GM12878 (cell line): ENCODE data around the gene TIMP3. TPM values are rescaled to one million over a fixed set of nuclear protein-coding genes. Genes with fewer than 3 reads are reported as not detected.

Source experiments
- ATAC-seq: fragments of 200-7000 bp; cut with Tn5 transposase; 3 replicates; pipeline ENCODE4 v1.9.1; 2020; ENCODE audit warnings: mild to moderate bottlenecking, moderate library complexity
- BruUV-seq: library from RNA; stranded (reverse); fragments of 400-500 nt; replicated peaks from 2 replicates; lab custom pipeline; 2021; lab: Mats Ljungman, UMichigan
- CTCF ChIA-PET: fragments of 300-600 bp; sonication (Branson Sonifier 250); formaldehyde crosslinking; extraction: SDS; loops from one replicate; lab custom pipeline; 2021; ENCODE audit warnings: inconsistent platforms; lab: Yijun Ruan, JAX
- POLR2A ChIA-PET: fragments of 350-600 bp; formaldehyde crosslinking; extraction: SDS; loops from one replicate; lab custom pipeline; 2021; ENCODE audit warnings: inconsistent platforms; lab: Charles Lee
- RAD21 ChIA-PET: fragments of 300-600 bp; sonication (Branson Sonifier 250); formaldehyde crosslinking; loops from one replicate; lab custom pipeline; 2023; ENCODE audit warnings: antibody characterized with exemption; ENCODE audit not compliant: unreplicated experiment; lab: Charles Lee
- SMC1A ChIA-PET: fragments of 300-600 bp; sonication (Branson Sonifier 250); formaldehyde crosslinking; loops from one replicate; lab custom pipeline; 2023; ENCODE audit not compliant: unreplicated experiment, uncharacterized antibody; lab: Charles Lee
- DNase-seq: peaks from one replicate; pipeline ENCODE4 v3.0.0-alpha.2; 2011; ENCODE audit warnings: low read depth, low spot score
- FAIRE-seq: peaks from 3 replicates; lab custom pipeline; 2011; peaks lifted over from hg19 to GRCh38; lab: Jason Lieb, UNC
- H2AFZ ChIP-seq: 2 replicates; pipeline ENCODE4 v1.6.0; 2011; ENCODE audit warnings: low read depth, low read length, control low read depth; ENCODE audit not compliant: control insufficient read depth
- H3K27ac ChIP-seq: 2 replicates; pipeline ENCODE4 v1.5.1; 2011; ENCODE audit warnings: control low read depth; ENCODE audit not compliant: control insufficient read depth, insufficient read depth
- H3K27me3 ChIP-seq, 2 experiments: replicated peaks in 1 of 2; 2 replicates each; pipeline versions ENCODE4 v1.6.0 to v1.6.1; 2011; ENCODE audit warnings: low read length in 1 of 2; ENCODE audit not compliant: control insufficient read depth in 2 of 2, insufficient read depth in 2 of 2
- H3K36me3 ChIP-seq, 2 experiments: 2 replicates each; pipeline ENCODE4 v1.5.1; 2011; ENCODE audit warnings: low read length in 1 of 2; ENCODE audit not compliant: control insufficient read depth in 2 of 2, insufficient read depth in 2 of 2
- H3K4me1 ChIP-seq: 2 replicates; pipeline ENCODE4 v1.6.1; 2011; ENCODE audit warnings: mild to moderate bottlenecking, low read length, moderate library complexity, mixed read lengths; ENCODE audit not compliant: control insufficient read depth, insufficient read depth
- H3K4me2 ChIP-seq: 2 replicates; pipeline ENCODE4 v1.6.0; 2011; ENCODE audit warnings: control low read depth; ENCODE audit not compliant: control insufficient read depth, insufficient read depth
- H3K4me3 ChIP-seq: fragments of 200-600 bp; sonication (generic); 2 replicates; pipeline ENCODE4 v1.5.1; 2016
- H3K79me2 ChIP-seq: 2 replicates; pipeline ENCODE4 v1.6.0; 2011; ENCODE audit warnings: low read length; ENCODE audit not compliant: control insufficient read depth, insufficient read depth
- H3K9ac ChIP-seq: 2 replicates; pipeline ENCODE4 v1.8.0; 2011; ENCODE audit warnings: low read length, control low read depth, mixed read lengths; ENCODE audit not compliant: control insufficient read depth, insufficient read depth
- H3K9me3 ChIP-seq: replicated peaks from 3 replicates; pipeline ENCODE4 v1.5.1; 2011; ENCODE audit warnings: mild to moderate bottlenecking, low read length; ENCODE audit not compliant: control insufficient read depth, insufficient read depth
- H4K20me1 ChIP-seq: 2 replicates; pipeline ENCODE4 v1.6.0; 2011; ENCODE audit not compliant: control insufficient read depth, insufficient read depth
- EGR1 ChIP-seq, 2 experiments: IDR thresholded peaks; 1 replicate in 1 of 2; 2 replicates in 1 of 2; pipeline ENCODE4 v1.6.1; 2011 to 2012; ENCODE audit warnings: low read depth in 2 of 2, low read length in 2 of 2, borderline replicate concordance in 1 of 2, mild to moderate bottlenecking in 1 of 2, moderate library complexity in 1 of 2
- IRF3 ChIP-seq: fragments of 450-650 bp; IDR thresholded peaks from 2 replicates; pipeline ENCODE4 v1.6.1; 2014; ENCODE audit warnings: mild to moderate bottlenecking
- MXI1 ChIP-seq: fragments of 150-350 bp; IDR thresholded peaks from 2 replicates; pipeline ENCODE4 v1.6.1; 2011; ENCODE audit warnings: low read depth, mild to moderate bottlenecking, inconsistent platforms, low read length, improper control_type of control experiment
- NR2C1 ChIP-seq: fragments of 450-650 bp; IDR thresholded peaks from 2 replicates; pipeline ENCODE4 v1.6.1; 2017; ENCODE audit warnings: antibody characterized with exemption, mild to moderate bottlenecking, moderate library complexity
- NR2F1 ChIP-seq: fragments of 450-650 bp; conservative IDR thresholded peaks from 2 replicates; pipeline ENCODE4 v1.6.1; 2017; ENCODE audit warnings: mild to moderate bottlenecking
- RUNX3 ChIP-seq: IDR thresholded peaks from 2 replicates; pipeline ENCODE4 v1.6.1; 2012; ENCODE audit warnings: low read length, inconsistent platforms
- ZBTB11 ChIP-seq: fragments of 450-650 bp; formaldehyde crosslinking; IDR thresholded peaks from 2 replicates; pipeline ENCODE4 v1.5.0; 2022; ENCODE audit warnings: mild to moderate bottlenecking, missing genetic modification characterization
- WGBS: methylation state at CpG from one replicate; pipeline ENCODE4 v1.1.6; 2016; ENCODE audit warnings: low lambda C conversion rate; ENCODE audit not compliant: insufficient replicate concordance, insufficient coverage; ENCODE audit errors: missing lambda C conversion rate; 5-methylcytosine and 5-hydroxymethylcytosine counted together
- in situ Hi-C: fragments of 300-500 bp; cut with MboI; formaldehyde crosslinking; loops from 9 replicates; pipeline ENCODE4 v1.14.3; 2018; ENCODE audit warnings: mixed read lengths
- intact Hi-C: fragments of 100-400 bp; cut with micrococcal nuclease; formaldehyde crosslinking; loops from one replicate; pipeline ENCODE4 v1.14.2; 2022; ENCODE audit not compliant: unreplicated experiment
- polyA plus RNA-seq, 11 experiments: library from polyadenylated mRNA; depleted of rRNA in 4 of 11; unstranded in 6 of 11; stranded (reverse) in 5 of 11; fragments of >200 nt; fragmentation: Nextera tagmentation in 4 of 11; fragmentation: Illumina TruSeq in 1 of 11; extraction: Ambion mirVana in 4 of 11; extraction: Trizol in 1 of 11; gene quantifications; 1 replicate in 1 of 11; 2 replicates in 10 of 11; pipeline versions ENCODE4 v1.2.1 to v1.2.3, GENCODE V29; 2011 to 2016; ENCODE audit warnings: inconsistent platforms in 2 of 11, missing spikeins in 2 of 11, low read depth in 1 of 11
- total RNA-seq, 4 experiments: library from RNA; depleted of rRNA in 3 of 4; stranded (reverse); fragments of >200 nt in 3 of 4; fragmentation: Illumina TruSeq in 1 of 4; extraction: Trizol in 1 of 4; gene quantifications; 2 replicates each; pipeline versions ENCODE4 v1.2.1 to v1.2.3, GENCODE V29; 2013 to 2021

TIMP3 gene
- total and polyA plus RNA-seq, 10 of the 15 experiments (the other 5 are each of a cell fraction or from before 2014, with no cell fraction given): 0.01 to 0.74 (median 0.27) TPM; not detected in 5

GRCh38 chr22:32752816-32753520 lies 48.5 kb upstream of the TIMP3 start:
- H3K9ac ChIP-seq: no peak overlapping the region
- DNase-seq: no peak
- H3K27me3 ChIP-seq: no peaks in the 10 kb centered on the region; a peak in 1 of 4 replicates
- intact Hi-C loops: no loop called here
- no peaks in the 10 kb centered on the region for H3K9me3 ChIP-seq
- FAIRE-seq: no peak
- no peak for TF ChIP-seq MXI1
- no peak for TF ChIP-seq ZBTB11
- TF ChIP-seq EGR1 (IDR thresholded peaks at IDR 0.05; ENCODE audit: borderline replicate concordance in 1 of 2, low read depth in 2 of 2, low read length in 2 of 2): 0 out of 3 replicates have a peak, but pooled peaks of 1 of the 2 experiments have one; percentile 8
- 0 out of 2 replicates have a peak, but pooled peaks have one; percentile 14 for TF ChIP-seq NR2C1
- TF ChIP-seq IRF3: no peak
- peak; percentile 36; the same call in 1 of the 2 replicates for TF ChIP-seq RUNX3
- TF ChIP-seq NR2F1: peak; percentile 41; the same call in 1 of the 2 replicates
- TF ChIP-seq, all 136 proteins: peak for 4
- no peak for ATAC-seq
- in situ Hi-C loops: no loop called here
- Histone ChIP-seq H3K4me3 (no peak overlapping the region), H3K4me2 (no peak overlapping the region), H2AFZ (no peak overlapping the region), H3K27ac (no peak overlapping the region), H4K20me1 (no peaks in the 10 kb centered on the region), H3K79me2 (no peaks in the 10 kb centered on the region), H3K4me1 (no peaks in the 10 kb centered on the region), H3K36me3 (no peaks in the 10 kb centered on the region)
- ChIA-PET POLR2A (no interaction called here), CTCF (no interaction called here), SMC1A (no interaction called here), RAD21 (no interaction called here)
- whole genome bisulfite sequencing: 19% methylated on average over 11 of the region's 11 CpGs
- BruUV-seq: no TSS peak
